ENCODE results near the gene SZRD1.
A peak's percentile ranks its signal among the peaks of the same experiment; 100 is the strongest.

SZRD1 gene

GRCh38 chr1:16367968-16368890 is 1.2 kb downstream of the SZRD1 start:
- TF ChIP-seq ZNF274 (IDR thresholded peaks at IDR 0.05; ENCODE audit: low read depth, low read length) (no peak), SUZ12 (IDR thresholded peaks at IDR 0.05; ENCODE audit: extremely low read depth, insufficient read depth, insufficient read length) (no peak)
- no peak for DNase-seq (ENCODE audit: low read depth, low spot score)
- peaks cover 10% of the 10 kb centered on the region for H3K36me3 ChIP-seq (ENCODE audit: insufficient read depth, insufficient read length, low read length)
- no peaks in the 10 kb centered on the region for H3K27me3 ChIP-seq (ENCODE audit: insufficient read depth, insufficient read length)
- H3K9me3 ChIP-seq (ENCODE audit: insufficient read depth, low read length) = no peaks in the 10 kb centered on the region
- no peaks in the 10 kb centered on the region for H3K4me1 ChIP-seq (ENCODE audit: insufficient read depth, insufficient read length)
- H3K4me3 ChIP-seq (ENCODE audit: insufficient read length, low read depth) = peak overlapping the region; percentile 67
- H3K9ac ChIP-seq (ENCODE audit: insufficient read length, low read depth) = peak overlapping the region; percentile 90

GRCh38 chr1:16369821-16370220 is 2.8 kb downstream of the SZRD1 start:
- Histone ChIP-seq H3K4me1 (ENCODE audit: insufficient read depth, insufficient read length) (no peaks in the 10 kb centered on the region), H3K9me3 (ENCODE audit: insufficient read depth, low read length) (no peaks in the 10 kb centered on the region), H3K36me3 (ENCODE audit: insufficient read depth, insufficient read length, low read length) (peaks cover 15% of the 10 kb centered on the region), H3K4me3 (ENCODE audit: insufficient read length, low read depth) (no peak overlapping the region), H3K27me3 (ENCODE audit: insufficient read depth, insufficient read length) (no peaks in the 10 kb centered on the region), H3K9ac (ENCODE audit: insufficient read length, low read depth) (peak overlapping the region; percentile 21)
- DNase-seq (ENCODE audit: low read depth, low spot score) = no peak
- TF ChIP-seq ZNF274 (IDR thresholded peaks at IDR 0.05; ENCODE audit: low read depth, low read length) = no peak
- TF ChIP-seq SUZ12 (IDR thresholded peaks at IDR 0.05; ENCODE audit: extremely low read depth, insufficient read depth, insufficient read length) = no peak
- no peak for TF ChIP-seq YY1 (IDR thresholded peaks at IDR 0.05; ENCODE audit: insufficient read depth, insufficient read length)

- H3K9ac ChIP-seq (ENCODE audit: insufficient read length, low read depth) = no peak overlapping the region
Observed at GRCh38 chr1:16371725-16372124, 4.7 kb downstream of the SZRD1 start.

GRCh38 chr1:16372535-16373285 is 5.7 kb downstream of the SZRD1 start:
- Histone ChIP-seq H3K9ac (ENCODE audit: insufficient read length, low read depth) (no peak overlapping the region), H3K4me3 (ENCODE audit: insufficient read length, low read depth) (no peak overlapping the region), H3K27me3 (ENCODE audit: insufficient read depth, insufficient read length) (no peaks in the 10 kb centered on the region), H3K36me3 (ENCODE audit: insufficient read depth, insufficient read length, low read length) (peaks cover 15% of the 10 kb centered on the region), H3K9me3 (ENCODE audit: insufficient read depth, low read length) (no peaks in the 10 kb centered on the region), H3K4me1 (ENCODE audit: insufficient read depth, insufficient read length) (no peaks in the 10 kb centered on the region)
- TF ChIP-seq YY1 (IDR thresholded peaks at IDR 0.05; ENCODE audit: insufficient read depth, insufficient read length) (no peak), SUZ12 (IDR thresholded peaks at IDR 0.05; ENCODE audit: extremely low read depth, insufficient read depth, insufficient read length) (no peak), ZNF274 (IDR thresholded peaks at IDR 0.05; ENCODE audit: low read depth, low read length) (no peak)
- DNase-seq (ENCODE audit: low read depth, low spot score) = no peak

More at GRCh38 chr1:16371725-16372124, 4.7 kb downstream of the SZRD1 start:
- Histone ChIP-seq H3K9me3 (ENCODE audit: insufficient read depth, low read length) (no peaks in the 10 kb centered on the region), H3K4me3 (ENCODE audit: insufficient read length, low read depth) (no peak overlapping the region), H3K36me3 (ENCODE audit: insufficient read depth, insufficient read length, low read length) (peaks cover 15% of the 10 kb centered on the region), H3K27me3 (ENCODE audit: insufficient read depth, insufficient read length) (no peaks in the 10 kb centered on the region), H3K4me1 (ENCODE audit: insufficient read depth, insufficient read length) (no peaks in the 10 kb centered on the region)
- TF ChIP-seq SUZ12 (IDR thresholded peaks at IDR 0.05; ENCODE audit: extremely low read depth, insufficient read depth, insufficient read length) (no peak), ZNF274 (IDR thresholded peaks at IDR 0.05; ENCODE audit: low read depth, low read length) (no peak), YY1 (IDR thresholded peaks at IDR 0.05; ENCODE audit: insufficient read depth, insufficient read length) (no peak)
- no peak for DNase-seq (ENCODE audit: low read depth, low spot score)

GRCh38 chr1:16374266-16374665 is 7.2 kb downstream of the SZRD1 start:
- H3K36me3 ChIP-seq (ENCODE audit: insufficient read depth, insufficient read length, low read length) = peaks cover 14% of the 10 kb centered on the region
- no peaks in the 10 kb centered on the region for H3K9me3 ChIP-seq (ENCODE audit: insufficient read depth, low read length)
- no peaks in the 10 kb centered on the region for H3K27me3 ChIP-seq (ENCODE audit: insufficient read depth, insufficient read length)
- TF ChIP-seq YY1 (IDR thresholded peaks at IDR 0.05; ENCODE audit: insufficient read depth, insufficient read length) (no peak), ZNF274 (IDR thresholded peaks at IDR 0.05; ENCODE audit: low read depth, low read length) (no peak), SUZ12 (IDR thresholded peaks at IDR 0.05; ENCODE audit: extremely low read depth, insufficient read depth, insufficient read length) (no peak)
- H3K4me3 ChIP-seq (ENCODE audit: insufficient read length, low read depth) = no peak overlapping the region
- H3K4me1 ChIP-seq (ENCODE audit: insufficient read depth, insufficient read length) = no peaks in the 10 kb centered on the region
- no peak for DNase-seq (ENCODE audit: low read depth, low spot score)
- no peak overlapping the region for H3K9ac ChIP-seq (ENCODE audit: insufficient read length, low read depth)

GRCh38 chr1:16375521-16376340 is 8.7 kb downstream of the SZRD1 start:
- Histone ChIP-seq H3K4me3 (ENCODE audit: insufficient read length, low read depth) (no peak overlapping the region), H3K9me3 (ENCODE audit: insufficient read depth, low read length) (no peaks in the 10 kb centered on the region), H3K9ac (ENCODE audit: insufficient read length, low read depth) (no peak overlapping the region), H3K27me3 (ENCODE audit: insufficient read depth, insufficient read length) (no peaks in the 10 kb centered on the region), H3K4me1 (ENCODE audit: insufficient read depth, insufficient read length) (no peaks in the 10 kb centered on the region), H3K36me3 (ENCODE audit: insufficient read depth, insufficient read length, low read length) (peaks cover 12% of the 10 kb centered on the region)
- TF ChIP-seq SUZ12 (IDR thresholded peaks at IDR 0.05; ENCODE audit: extremely low read depth, insufficient read depth, insufficient read length) (no peak), ZNF274 (IDR thresholded peaks at IDR 0.05; ENCODE audit: low read depth, low read length) (no peak), YY1 (IDR thresholded peaks at IDR 0.05; ENCODE audit: insufficient read depth, insufficient read length) (no peak)
- DNase-seq (ENCODE audit: low read depth, low spot score) = no peak

Measured in NT2/D1 (cell line).